Midbrain (tissue), 1 donor: ENCODE results near the gene HJV.
"Not testable (repeated sequence)": the region's sequence is repeated elsewhere in the genome, so short reads cannot be mapped to it uniquely, and the experiment has no call there.

ENCODE experiments used
- DNase-seq: peaks from one replicate; lab custom pipeline; 2025; lab: John Stamatoyannopoulos, UW

HJV gene

DNA sequence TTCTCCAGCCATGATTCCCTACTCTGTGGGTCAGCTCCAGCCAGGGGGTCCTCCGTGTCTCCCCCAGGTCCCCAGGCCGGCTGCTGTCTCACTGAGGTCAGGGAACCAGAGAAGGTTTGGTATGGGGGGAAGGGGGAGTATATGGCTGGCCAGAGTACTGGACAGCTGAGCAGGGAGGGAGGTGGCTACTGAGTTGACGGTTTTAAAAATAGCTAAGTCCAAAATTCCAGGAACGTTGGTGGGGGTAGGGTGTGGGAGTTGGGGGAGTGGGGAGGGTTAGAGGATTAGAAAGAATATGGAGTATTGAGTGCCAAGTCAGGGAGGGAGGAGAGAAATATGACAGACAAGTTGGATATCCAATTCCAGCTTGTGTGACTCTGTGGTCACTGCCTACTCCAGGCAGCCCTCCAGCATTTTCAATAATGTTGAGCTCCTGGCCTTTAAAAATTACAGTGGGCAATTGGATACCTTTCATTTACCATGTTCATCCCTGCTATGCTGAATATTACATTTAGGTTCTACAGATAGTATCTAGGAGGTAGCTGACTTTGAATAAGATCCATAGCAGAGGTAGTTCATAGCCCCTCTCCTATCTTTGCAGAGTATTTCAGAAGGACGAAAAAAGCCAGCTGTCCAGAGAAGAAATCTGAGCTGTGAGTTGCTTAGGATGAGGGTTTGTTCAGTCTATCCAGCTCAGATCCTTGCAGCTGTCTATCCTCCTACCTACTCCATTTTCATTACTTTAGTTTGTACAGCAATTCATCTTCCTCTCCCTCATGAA, at the start of gene HJV:
TSS of gene HJV (minus strand) at position 114 of the 781 bp plus-strand sequence. CDS start 1,504 bp downstream, outside the sequence.
- no peak for DNase-seq

DNA sequence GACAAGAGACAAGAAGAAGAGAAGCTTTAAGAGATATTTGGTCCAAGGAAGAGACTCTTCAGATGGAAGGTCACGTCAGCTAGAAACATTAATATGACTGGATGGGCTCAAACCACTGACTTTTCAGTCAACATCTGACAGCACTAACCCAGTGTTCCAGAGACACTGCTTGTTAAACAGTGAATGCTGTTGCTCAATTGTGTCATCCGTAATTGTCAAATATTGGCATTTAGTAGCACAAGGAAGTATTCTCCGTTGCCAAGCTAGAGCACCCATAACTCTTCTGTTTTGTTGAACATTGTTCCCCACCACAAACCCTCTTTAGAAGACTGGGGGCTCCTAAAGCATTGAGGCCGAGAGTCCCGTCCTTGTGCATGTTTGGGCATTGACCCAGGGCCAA, 37.6 kb upstream of the HJV start:
- DNase-seq = not testable (repeated sequence)

- DNase-seq = peak; percentile 84
Observed at GRCh38 chr1:146051852-146052676, 30.5 kb upstream of the HJV start.

DNA sequence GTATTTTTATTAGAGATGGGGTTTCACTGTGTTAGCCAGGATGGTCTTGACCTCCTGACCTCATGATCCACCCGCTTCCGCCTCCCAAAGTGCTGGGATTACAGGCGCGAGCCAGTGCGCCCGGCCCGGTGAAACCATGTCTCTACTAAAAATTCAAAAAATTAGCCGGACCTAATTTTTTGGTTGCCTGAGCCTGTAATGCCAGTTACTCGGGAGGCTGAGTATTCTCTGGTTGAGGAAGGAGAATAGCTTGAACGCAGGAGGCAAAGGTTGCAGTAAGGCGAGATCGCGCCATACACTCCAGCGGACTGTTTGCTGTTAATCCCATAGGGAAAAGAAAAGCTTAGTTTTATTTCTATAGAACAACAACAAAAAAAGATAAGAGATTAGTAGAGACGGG, 29.9 kb upstream of the HJV start:
- no peak for DNase-seq

DNA sequence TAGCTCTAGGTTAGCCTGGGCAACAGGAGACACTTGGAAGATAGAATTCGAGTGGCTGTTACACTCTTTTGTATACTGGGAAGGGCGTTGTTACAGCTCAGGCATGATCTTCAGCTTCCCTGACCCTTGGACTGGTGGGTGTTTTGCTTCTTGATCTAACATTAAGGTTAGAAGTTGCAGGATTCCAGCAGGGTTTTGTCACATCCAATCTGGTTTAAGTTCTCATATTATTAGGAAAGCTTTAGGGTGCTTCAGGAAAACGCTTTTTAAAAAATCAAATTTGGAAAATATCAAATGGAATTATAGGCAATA, 29.1 kb upstream of the HJV start:
- DNase-seq = not testable (repeated sequence)

DNA sequence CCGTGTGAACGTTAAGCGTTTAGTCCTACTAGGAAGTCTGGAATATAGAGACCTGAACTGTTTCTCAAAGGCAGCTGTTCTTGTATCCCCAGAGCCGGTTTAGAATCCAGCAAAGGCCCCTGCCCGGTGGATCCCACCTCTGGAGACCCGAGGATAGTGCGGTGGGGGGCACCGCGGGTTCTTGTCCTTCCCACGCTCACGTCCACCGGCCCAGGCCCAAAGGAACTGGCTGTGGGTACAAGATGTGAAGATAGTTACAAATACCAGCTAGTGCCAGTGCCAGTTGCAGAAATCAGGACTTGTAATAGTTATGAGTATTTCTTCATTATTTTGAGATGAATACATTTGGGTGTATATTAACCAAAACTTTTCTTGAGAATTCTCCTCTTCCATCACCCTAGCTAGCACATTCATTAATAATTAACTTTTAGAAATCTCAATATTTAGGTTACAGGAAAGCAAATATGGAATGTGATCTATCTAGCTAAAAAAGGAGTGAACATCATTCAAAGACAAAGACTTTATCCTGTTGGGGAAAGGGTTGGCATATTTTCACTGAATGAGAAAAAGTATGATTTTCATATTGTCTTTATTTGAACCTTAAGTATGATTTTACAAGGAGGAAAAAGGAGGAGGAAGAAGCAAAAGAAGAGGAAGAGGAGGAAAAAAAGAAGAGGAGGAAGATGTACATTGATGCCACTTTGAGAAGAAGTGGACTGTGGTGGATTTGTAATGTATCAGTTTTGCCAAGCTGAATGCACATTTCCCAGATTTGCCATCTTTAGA, 28.5 kb upstream of the HJV start:
- DNase-seq = not testable (repeated sequence)

- no peak for DNase-seq
Observed at GRCh38 chr1:146049436-146049835, 27.9 kb upstream of the HJV start.

GRCh38 chr1:146048514-146049115, 27.1 kb upstream of the HJV start:
- not testable (repeated sequence) for DNase-seq

GRCh38 chr1:146046664-146047063, 25.1 kb upstream of the HJV start:
- DNase-seq = no peak

DNA sequence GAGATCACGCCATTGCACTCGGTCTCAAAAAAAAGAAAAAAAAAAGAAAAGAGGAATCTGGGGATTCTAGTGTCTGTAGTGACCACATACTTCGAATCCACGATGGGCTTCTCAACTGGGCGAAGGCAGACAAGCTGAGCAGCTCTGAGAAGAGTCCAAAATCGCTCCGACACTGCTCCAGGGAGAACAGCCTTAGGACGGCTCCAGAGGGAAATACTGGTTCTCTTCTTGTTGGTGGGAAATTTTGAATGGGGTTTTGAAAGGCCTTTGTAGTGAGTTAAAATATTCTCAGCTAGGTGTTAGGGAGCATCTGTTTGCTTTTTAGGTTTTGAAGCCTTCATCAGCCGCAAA, 18.3 kb upstream of the HJV start:
- peak; percentile 37 for DNase-seq

DNA sequence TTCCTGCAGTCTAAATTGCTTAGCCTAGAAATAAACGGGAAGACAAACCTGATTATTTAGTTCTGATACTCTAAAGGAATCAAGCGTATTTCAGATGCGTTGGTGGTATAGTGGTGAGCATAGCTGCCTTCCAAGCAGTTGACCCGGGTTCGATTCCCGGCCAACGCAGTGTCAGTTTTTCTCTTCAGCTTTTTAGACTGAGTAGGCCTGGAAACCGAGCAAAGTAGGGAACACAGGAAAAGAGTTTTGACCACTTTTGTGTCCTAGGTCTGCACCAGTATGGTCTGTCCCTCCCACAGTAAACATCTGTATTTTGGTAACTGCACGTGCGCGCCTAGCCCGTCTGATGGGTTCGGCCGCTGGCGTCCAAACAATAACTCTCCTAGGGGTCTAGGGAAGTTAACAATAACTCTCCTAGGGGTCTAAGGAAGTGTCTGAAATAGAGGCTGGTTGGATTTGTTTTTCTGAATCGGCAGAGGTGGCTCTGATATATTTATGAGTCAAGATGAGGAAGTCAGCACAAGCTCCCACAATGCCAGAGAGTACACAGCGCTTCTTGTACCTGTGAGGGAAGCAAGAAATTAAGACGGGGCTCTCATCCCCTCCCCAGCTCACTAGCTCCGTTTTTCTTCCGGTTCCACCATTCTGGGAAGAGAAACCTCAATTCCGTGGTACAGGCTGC, 15.6 kb upstream of the HJV start:
- peak; percentile 94 for DNase-seq

DNA sequence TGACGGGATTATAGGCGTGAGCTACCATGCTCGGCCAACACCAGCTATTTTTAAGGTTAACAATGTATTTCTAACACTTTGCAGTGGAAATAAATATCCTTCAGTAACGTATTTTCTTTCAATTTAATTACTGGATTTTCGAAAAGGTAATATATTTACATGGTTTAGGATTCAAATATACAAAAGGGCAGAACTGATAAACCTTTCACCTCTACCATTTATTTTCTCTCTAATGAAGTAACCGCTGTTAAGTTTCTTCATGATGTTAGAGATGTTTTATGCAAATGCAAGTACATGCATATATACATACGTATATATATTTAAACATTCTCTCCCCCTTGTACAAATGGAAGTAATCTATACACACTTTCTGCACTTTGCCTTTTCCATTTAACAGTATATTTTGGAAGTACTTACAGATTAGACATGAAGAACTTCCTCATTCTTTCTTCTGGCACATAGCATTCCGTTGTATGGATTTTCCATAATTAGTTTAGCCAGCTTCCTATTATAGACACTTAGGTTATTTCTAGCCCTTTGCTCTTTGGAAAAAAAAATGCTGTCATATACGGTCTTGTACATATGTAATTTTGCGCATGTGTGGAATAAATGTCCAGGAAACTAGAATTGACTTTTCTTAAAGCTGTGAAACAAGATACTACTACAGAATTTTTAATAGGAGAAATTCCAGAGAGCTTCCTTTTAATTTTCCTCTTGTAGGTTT, 14.9 kb upstream of the HJV start:
- no peak for DNase-seq

- peak; percentile 18 for DNase-seq
Observed at GRCh38 chr1:146035048-146035423, 13.5 kb upstream of the HJV start.

DNA sequence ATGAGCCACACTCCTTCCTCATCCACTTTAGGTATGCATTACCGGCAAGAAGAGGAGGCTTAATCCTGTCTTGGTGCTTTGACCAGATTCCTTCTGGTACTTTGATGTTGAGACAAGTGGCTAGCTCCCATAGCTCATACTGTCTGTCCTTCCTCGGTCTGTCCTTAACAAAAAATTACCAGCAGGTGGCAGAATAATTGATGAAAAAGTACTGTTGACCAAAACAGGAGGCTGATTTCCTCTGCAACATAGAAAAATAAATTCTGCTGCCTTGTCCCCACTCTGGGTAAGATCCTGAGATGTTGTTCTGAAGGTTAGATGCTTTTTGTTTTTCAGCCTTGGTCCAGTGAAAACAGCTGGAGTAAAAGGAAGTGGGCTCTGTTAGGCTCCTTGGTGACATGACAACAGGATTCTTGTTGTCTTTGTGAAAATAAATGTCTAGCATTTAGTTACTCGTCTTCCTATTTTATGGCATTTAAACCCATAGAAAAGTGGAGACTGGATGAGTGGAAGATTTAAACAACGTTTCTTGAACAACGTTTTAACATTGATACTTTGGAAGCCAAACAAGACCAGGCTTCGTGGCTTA, 11.2 kb upstream of the HJV start:
- peak; percentile 66 for DNase-seq

- DNase-seq = peak; percentile 53
Observed at GRCh38 chr1:146031476-146031875, 9.9 kb upstream of the HJV start.

- DNase-seq = no peak
Observed at GRCh38 chr1:146029117-146029516, 7.6 kb upstream of the HJV start.

GRCh38 chr1:146026650-146027049, 5.1 kb upstream of the HJV start:
- DNase-seq = not testable (repeated sequence)

DNA sequence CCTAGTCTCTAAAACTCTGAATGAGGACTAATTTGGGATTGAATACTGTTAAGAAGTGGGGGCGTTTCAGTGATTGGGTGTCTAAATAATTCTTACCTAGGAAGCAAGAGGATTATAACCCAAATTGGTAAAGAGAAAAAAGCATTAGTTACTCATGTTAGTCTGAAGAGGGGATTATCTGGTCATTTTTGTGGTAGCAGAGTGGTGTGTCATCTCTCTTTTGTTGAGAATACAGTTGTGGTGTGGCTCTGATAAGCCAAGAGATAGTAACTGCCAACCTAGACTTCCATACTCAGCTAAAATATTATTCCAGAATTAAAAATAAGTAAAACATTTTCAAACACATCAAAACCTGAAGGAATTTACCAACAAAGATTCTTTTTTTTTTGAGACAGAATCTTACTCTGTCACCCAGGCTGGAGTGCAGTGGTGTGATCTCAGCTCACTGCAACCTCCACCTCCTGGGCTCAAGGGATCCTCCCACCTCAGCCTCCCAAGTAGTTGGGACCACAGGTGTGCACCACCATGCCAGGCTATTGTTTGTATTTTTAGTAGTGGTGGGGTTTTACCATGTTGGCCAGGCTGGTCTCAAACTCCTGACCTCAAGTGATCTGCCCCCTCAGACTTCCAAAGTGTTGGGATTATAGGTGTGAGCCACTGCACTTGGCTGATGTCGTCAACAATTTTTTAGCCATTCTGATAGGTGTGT, 4.4 kb upstream of the HJV start:
- DNase-seq = not testable (repeated sequence)

DNA sequence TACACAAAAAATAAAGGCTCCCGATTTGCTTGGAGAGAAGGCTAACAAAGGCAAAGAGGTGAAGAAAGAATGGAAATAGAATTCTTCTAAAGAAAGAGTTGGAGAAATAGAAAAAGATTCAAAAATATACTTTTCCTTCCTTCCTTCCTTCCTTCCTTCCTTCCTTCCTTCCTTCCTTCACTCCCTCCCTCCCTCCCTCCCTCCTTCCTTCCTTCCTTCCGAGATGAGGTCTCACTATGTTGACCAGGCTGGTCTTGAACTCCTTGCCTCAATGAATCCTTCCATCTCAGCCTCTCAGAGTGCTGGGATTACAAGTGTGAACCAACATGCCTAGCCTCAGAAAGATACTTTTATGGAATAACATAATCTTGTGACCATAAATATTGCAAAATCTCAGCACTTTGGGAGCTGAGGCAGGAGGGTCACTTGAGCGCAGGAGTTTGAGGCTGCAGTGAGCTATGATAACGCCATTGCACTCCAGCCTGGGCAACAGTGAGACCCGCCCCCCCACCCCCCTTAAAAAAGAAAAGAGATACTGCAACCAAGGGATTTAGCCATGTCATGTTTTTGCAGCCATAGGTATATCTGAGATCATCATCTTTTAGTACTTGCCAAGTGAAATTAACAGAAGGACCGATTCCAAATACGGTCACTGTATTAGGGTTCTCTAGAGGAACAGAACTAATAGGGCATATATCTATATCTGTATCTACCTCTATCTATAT, 1.0 kb upstream of the HJV start:
- DNase-seq = no peak
